OCI-LY3 (cell line): Measurements from ENCODE around the gene LRRC73.

Experiments
- H2AFZ ChIP-seq: fragments of 200-600, 300-600 bp; shearing (Covaris generic); 2 replicates; pipeline ENCODE4 v1.6.0; 2014; ENCODE audit warnings: antibody characterized with exemption, low read depth, low read length
- H3K27ac ChIP-seq: fragments of 200-600, 300-600 bp; sonication (generic); 2 replicates; pipeline ENCODE4 v1.5.1; 2014; ENCODE audit warnings: mild to moderate bottlenecking, low read length, moderate library complexity, mixed read lengths
- H3K27me3 ChIP-seq: fragments of 200-600, 300-600 bp; sonication (generic); 2 replicates; pipeline ENCODE4 v1.6.1; 2014; ENCODE audit warnings: low read depth, low read length, mixed read lengths
- H3K36me3 ChIP-seq: fragments of 200-600, 300-600 bp; sonication (generic); replicated peaks from 2 replicates; pipeline ENCODE3; 2014; ENCODE audit warnings: low read depth, low read length, mixed read lengths
- H3K4me1 ChIP-seq: fragments of 300-600, 200-600 bp; sonication (generic); 2 replicates; pipeline ENCODE4 v1.6.1; 2014; ENCODE audit warnings: low read length, mixed read lengths
- H3K4me2 ChIP-seq: fragments of 200-600, 300-600 bp; sonication (generic); 2 replicates; pipeline ENCODE4 v1.6.1; 2014; ENCODE audit warnings: low read length, mixed read lengths
- H3K4me3 ChIP-seq: fragments of 300-600, 200-600 bp; sonication (generic); 2 replicates; pipeline ENCODE4 v1.5.1; 2014; ENCODE audit warnings: antibody characterized with exemption, mild to moderate bottlenecking, low read length, moderate library complexity
- H3K79me2 ChIP-seq: fragments of 300-600, 200-600 bp; shearing (Covaris generic); 2 replicates; pipeline ENCODE4 v1.6.1; 2014; ENCODE audit warnings: mild to moderate bottlenecking, low read length, mixed read lengths
- H3K9ac ChIP-seq: fragments of 300-600, 200-600 bp; shearing (Covaris generic); 2 replicates; pipeline ENCODE4 v1.6.0; 2014; ENCODE audit warnings: mild to moderate bottlenecking, low read length, moderate library complexity
- H3K9me3 ChIP-seq: fragments of 200-600, 300-600 bp; shearing (Covaris generic); 2 replicates; pipeline ENCODE4 v1.6.1; 2014; ENCODE audit warnings: low read length, mixed read lengths; ENCODE audit not compliant: insufficient read depth
- H4K20me1 ChIP-seq: fragments of 200-600, 300-600 bp; sonication (generic); 2 replicates; pipeline ENCODE4 v1.6.1; 2016; ENCODE audit warnings: low read length, mixed read lengths; ENCODE audit not compliant: insufficient read depth
- EZH2phosphoT487 ChIP-seq: fragments of 200-600 bp; shearing (Covaris generic); IDR thresholded peaks from 2 replicates; pipeline ENCODE4 v1.6.1; 2018; ENCODE audit warnings: antibody characterized with exemption, mixed run types, low read depth
- TF ChIP-seq, protein P1 (sequence below): fragments of 200-600, 300-600 bp; sonication (generic); IDR thresholded peaks from 2 replicates; pipeline ENCODE4 v1.5.1; 2014; ENCODE audit warnings: antibody characterized with exemption, low read length, low read depth

Gene LRRC73

DNA sequence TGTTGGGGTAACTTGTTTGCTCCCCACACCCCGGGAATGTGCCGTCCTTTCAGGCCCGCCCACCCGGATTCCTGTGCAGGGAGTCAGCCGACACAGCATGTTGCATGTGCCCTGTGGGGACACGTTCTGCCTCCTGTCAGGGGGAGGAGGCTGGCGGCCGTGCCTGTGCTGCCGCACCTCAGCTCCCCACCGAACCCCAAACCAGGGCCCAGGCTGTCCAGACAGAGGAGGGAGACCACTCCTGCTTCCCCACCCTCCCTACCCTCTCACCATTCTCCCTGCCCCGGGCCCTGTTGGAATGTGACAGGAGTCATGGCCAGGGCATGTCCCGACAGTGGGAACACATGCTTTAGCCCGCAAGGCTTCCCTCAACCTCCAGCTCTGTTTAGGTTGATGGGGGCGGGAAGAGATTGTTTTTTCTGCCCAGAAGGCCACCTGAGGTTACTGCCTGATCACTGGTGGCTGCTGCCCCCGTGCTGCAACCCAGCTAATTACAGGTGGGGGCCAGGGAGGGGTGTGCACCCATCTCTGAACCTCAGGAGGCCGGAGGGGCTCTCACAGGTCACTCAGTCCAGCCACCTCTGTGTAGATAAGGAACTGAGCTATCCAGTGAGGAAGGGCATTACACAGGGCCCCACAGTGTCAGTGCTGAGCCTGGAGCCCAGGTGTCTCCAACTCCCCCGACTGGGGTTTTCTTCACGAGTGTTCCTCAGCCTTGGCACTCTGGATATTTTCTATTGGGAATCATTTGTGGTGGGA is 13.6 kb downstream of the LRRC73 start:
- Histone ChIP-seq H3K36me3 (peaks cover 28% of the 10 kb centered on the region), H3K9ac (no peak overlapping the region), H3K4me2 (no peak overlapping the region)

DNA sequence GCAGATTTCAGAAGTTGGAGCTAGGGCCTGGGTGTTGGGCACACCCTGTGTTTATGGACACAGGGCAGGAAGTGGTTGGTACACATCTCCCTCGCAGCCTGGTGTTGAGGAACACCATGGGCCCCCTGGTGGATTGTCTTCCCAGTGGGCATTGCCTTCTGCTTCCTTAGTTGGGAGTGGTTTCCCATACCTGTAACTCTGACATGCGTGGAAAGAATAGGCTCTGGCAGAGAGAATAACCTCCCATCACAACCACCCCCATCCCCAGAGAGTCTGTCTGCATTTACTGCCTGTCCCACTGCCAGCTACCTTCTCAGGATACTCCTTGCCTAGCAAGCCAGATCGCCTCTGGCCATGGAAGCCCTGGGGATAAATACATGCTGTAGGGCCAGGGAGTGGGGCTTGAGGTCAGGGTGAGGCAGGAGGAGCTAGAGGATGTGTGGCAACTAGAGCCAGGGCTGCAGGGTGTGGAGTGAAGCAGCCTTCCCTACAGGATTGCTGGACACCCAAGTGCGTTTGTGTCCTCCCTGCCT is 14.7 kb downstream of the LRRC73 start:
- H3K9me3 ChIP-seq = no peaks in the 10 kb centered on the region
- peaks cover 20% of the 10 kb centered on the region for H3K36me3 ChIP-seq
- no peak overlapping the region for H3K27ac ChIP-seq
- no peak overlapping the region for H3K9ac ChIP-seq
- no peak overlapping the region for H3K4me2 ChIP-seq
- TF ChIP-seq EZH2phosphoT487 = no peak
- TF ChIP-seq, protein P1, sequence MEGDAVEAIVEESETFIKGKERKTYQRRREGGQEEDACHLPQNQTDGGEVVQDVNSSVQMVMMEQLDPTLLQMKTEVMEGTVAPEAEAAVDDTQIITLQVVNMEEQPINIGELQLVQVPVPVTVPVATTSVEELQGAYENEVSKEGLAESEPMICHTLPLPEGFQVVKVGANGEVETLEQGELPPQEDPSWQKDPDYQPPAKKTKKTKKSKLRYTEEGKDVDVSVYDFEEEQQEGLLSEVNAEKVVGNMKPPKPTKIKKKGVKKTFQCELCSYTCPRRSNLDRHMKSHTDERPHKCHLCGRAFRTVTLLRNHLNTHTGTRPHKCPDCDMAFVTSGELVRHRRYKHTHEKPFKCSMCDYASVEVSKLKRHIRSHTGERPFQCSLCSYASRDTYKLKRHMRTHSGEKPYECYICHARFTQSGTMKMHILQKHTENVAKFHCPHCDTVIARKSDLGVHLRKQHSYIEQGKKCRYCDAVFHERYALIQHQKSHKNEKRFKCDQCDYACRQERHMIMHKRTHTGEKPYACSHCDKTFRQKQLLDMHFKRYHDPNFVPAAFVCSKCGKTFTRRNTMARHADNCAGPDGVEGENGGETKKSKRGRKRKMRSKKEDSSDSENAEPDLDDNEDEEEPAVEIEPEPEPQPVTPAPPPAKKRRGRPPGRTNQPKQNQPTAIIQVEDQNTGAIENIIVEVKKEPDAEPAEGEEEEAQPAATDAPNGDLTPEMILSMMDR = no peak
- H2AFZ ChIP-seq = no peak overlapping the region
- H4K20me1 ChIP-seq = peaks cover 27% of the 10 kb centered on the region
- peaks cover 12% of the 10 kb centered on the region; the same call in 1 of the 2 replicates for H3K79me2 ChIP-seq
- H3K4me3 ChIP-seq = no peak overlapping the region
- H3K4me1 ChIP-seq = no peaks in the 10 kb centered on the region
- H3K27me3 ChIP-seq = no peaks in the 10 kb centered on the region

More for the DNA sequence above, 13.6 kb downstream of the LRRC73 start:
- Histone ChIP-seq H3K27me3 (no peaks in the 10 kb centered on the region), H2AFZ (no peak overlapping the region), H3K4me1 (no peaks in the 10 kb centered on the region), H3K79me2 (peaks cover 12% of the 10 kb centered on the region; the same call in 1 of the 2 replicates), H3K27ac (no peak overlapping the region), H4K20me1 (peaks cover 27% of the 10 kb centered on the region), H3K4me3 (no peak overlapping the region), H3K9me3 (no peaks in the 10 kb centered on the region)
- TF ChIP-seq EZH2phosphoT487 = no peak
- TF ChIP-seq, protein P1 = peak; percentile 47

DNA sequence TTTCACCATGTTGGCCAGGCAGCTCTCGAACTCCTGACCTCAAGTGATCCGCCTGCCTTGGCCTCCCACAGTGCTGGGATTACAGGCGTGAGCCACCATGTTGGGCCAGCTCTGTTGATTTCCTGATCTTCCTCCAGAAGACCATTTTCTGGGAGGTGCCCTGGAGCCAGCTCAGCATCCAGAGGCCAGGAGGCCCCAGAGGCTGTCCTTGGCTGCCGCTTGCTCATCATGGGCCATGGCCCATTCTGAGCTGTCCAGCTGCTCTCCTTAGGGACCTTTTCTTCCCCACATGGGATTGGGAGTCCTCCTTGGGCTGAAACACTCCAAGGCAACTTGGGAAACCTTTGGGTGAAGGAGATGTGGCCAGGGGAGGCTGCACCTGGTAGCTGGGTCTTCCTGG is 15.4 kb downstream of the LRRC73 start:
- Histone ChIP-seq H3K27me3 (no peaks in the 10 kb centered on the region), H3K27ac (no peak overlapping the region), H2AFZ (no peak overlapping the region), H4K20me1 (peaks cover 32% of the 10 kb centered on the region), H3K9ac (no peak overlapping the region), H3K36me3 (peaks cover 19% of the 10 kb centered on the region), H3K4me3 (no peak overlapping the region), H3K9me3 (no peaks in the 10 kb centered on the region), H3K4me1 (no peaks in the 10 kb centered on the region), H3K79me2 (peaks cover 19% of the 10 kb centered on the region; the same call in 1 of the 2 replicates), H3K4me2 (no peak overlapping the region)
- TF ChIP-seq EZH2phosphoT487 = no peak
- TF ChIP-seq, protein P1 = no peak

DNA sequence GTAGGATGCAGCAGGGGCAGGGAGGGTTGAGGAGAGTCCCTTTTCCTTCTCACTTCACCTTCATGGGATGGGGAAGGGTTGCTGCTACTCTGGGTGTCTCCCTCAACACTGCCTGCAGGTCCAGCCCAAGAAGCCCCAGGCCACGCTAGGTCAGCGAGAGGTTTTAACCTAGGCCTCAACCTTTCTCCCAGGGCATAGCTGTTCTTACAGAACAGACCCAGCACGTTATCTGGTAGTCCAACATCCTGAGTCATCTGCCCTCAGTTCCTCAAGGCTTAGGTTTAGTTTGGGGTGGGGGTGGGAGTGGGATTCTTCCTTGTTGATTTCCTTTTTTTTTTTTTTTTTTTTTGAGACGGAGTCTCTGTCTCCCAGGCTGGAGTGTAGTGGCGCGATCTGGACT is 15.8 kb downstream of the LRRC73 start:
- Histone ChIP-seq H2AFZ (no peak overlapping the region), H3K4me2 (no peak overlapping the region), H3K9me3 (no peaks in the 10 kb centered on the region), H3K4me1 (no peaks in the 10 kb centered on the region), H3K9ac (no peak overlapping the region), H3K27me3 (no peaks in the 10 kb centered on the region), H3K4me3 (no peak overlapping the region), H3K27ac (no peak overlapping the region), H4K20me1 (peaks cover 36% of the 10 kb centered on the region), H3K79me2 (peaks cover 24% of the 10 kb centered on the region; the same call in 1 of the 2 replicates), H3K36me3 (peaks cover 19% of the 10 kb centered on the region)
- TF ChIP-seq EZH2phosphoT487 = no peak
- TF ChIP-seq, protein P1 = no peak
